B cell (primary cell): ENCODE data around the gene OXSR1.

Experiments
- CTCF ChIP-seq: fragments of 200-600 bp; IDR thresholded peaks from one replicate; pipeline ENCODE4 v1.8.0; 2022; ENCODE audit warnings: antibody characterized with exemption, mild to moderate bottlenecking
- EZH2 ChIP-seq: IDR thresholded peaks from 2 replicates; pipeline ENCODE4 v1.6.1; 2012; ENCODE audit warnings: borderline replicate concordance, low read depth, mild to moderate bottlenecking, moderate library complexity, low read length; ENCODE audit not compliant: insufficient read depth, poor library complexity, severe bottlenecking

- TF ChIP-seq CTCF (no peak), EZH2 (no peak)
Observed at GRCh38 chr3:38154033-38154494, 11.3 kb upstream of the OXSR1 start.
